ENCODE data around the gene RPS2.
"Not testable (repeated sequence)": the region's sequence is repeated elsewhere in the genome, so short reads cannot be mapped to it uniquely, and the experiment has no call there.

The RPS2 gene

DNA sequence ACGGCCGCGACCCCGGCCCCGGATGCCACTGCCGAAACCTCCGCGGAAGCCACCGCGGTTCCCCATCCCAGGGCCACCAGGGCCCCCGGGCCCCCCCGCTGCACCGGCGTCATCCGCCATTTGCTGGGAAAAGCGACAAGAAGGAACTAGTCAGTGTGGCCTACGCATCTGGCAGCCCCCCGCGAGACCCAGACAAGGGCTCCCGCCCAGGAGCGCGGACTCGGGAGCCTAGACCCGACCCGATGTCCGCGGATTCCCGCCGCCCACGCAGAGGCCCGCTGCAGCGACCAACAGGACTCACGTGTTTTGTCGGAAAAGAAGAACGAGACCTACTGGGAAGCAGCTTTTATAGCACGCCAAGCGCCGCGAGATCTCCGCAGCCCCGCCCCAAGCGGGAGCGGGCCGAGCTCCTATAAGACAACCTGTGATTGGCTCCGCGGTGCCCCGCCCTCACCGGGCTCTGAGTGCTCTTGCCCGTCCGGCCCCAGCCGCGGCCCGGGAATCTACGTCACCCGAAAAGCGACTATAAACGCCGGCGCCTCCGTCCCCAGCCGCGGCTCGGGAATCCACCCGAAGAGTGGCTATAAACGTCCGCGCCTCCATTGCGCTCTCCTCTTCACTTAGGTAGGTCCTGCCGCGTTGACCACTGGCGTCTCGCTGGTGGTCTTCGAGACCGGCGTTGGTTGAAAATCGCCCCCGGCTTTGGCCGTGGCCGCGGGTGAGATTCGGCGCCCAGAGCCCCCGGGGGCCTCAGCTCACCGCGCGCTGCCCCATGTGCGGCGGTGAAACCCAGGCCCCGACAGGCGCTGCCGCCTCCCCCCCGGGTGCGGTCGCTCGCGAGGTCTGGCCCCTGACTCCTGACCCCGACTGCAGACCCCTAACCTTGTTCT lies at the start of gene RPS2:
TSS of gene RPS2 (minus strand) at position 321 of the 890 bp plus-strand sequence. CDS start at position 120, 201 bp downstream.
- TF ChIP-seq, protein P1, sequence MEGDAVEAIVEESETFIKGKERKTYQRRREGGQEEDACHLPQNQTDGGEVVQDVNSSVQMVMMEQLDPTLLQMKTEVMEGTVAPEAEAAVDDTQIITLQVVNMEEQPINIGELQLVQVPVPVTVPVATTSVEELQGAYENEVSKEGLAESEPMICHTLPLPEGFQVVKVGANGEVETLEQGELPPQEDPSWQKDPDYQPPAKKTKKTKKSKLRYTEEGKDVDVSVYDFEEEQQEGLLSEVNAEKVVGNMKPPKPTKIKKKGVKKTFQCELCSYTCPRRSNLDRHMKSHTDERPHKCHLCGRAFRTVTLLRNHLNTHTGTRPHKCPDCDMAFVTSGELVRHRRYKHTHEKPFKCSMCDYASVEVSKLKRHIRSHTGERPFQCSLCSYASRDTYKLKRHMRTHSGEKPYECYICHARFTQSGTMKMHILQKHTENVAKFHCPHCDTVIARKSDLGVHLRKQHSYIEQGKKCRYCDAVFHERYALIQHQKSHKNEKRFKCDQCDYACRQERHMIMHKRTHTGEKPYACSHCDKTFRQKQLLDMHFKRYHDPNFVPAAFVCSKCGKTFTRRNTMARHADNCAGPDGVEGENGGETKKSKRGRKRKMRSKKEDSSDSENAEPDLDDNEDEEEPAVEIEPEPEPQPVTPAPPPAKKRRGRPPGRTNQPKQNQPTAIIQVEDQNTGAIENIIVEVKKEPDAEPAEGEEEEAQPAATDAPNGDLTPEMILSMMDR (IDR thresholded peaks at IDR 0.05), result no peak
- Histone ChIP-seq H3K4me3 (ENCODE audit: low read depth, low read length) (peak within 1 kb of the TSS; percentile 94), H2AFZ (peak within 1 kb of the TSS; percentile 84), H3K9me3 (ENCODE audit: control insufficient read depth, low read length) (no peaks in the 10 kb centered on the region), H3K9ac (peak within 1 kb of the TSS; percentile 39), H3K4me1 (peaks cover 6% of the 10 kb centered on the region), H3K27ac (peak within 1 kb of the TSS; percentile 84), H3K4me2 (ENCODE audit: low read length) (peak within 1 kb of the TSS; percentile 73), H3K27me3 (ENCODE audit: control insufficient read depth, insufficient read depth, low read length) (no peaks in the 10 kb centered on the region), H3K36me3 (ENCODE audit: control insufficient read depth, insufficient read depth, low read length) (no peaks in the 10 kb centered on the region), H3K79me2 (no peaks in the 10 kb centered on the region)

DNA sequence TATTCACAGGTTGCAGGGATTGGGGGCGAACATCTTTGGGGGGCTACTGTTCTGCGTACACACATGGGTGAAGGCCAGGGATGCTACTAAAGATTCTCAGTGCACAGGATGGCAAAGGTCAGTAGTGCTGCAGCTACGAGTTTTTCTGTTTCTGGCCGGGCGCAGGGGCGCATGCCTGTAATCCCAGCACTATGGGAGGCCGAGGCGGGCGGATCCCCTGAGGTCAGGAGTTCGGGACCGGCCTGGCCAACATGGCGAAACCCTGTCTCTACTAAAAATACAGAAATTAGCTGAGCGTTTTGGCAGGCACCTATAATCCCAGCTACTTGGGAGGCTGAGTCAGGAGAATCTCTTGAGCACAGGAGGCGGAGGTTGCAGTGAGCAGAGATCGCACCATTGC lies 48.9 kb upstream of the RPS2 start:
- no peak overlapping the region for H3K4me2 ChIP-seq (ENCODE audit: low read length)
- H3K27me3 ChIP-seq (ENCODE audit: control insufficient read depth, insufficient read depth, low read length), result no peaks in the 10 kb centered on the region
- TF ChIP-seq, protein P1 (IDR thresholded peaks at IDR 0.05), result no peak
- no peaks in the 10 kb centered on the region for H3K9me3 ChIP-seq (ENCODE audit: control insufficient read depth, low read length)
- H3K4me1 ChIP-seq, result peaks cover 6% of the 10 kb centered on the region
- H3K79me2 ChIP-seq, result no peaks in the 10 kb centered on the region
- no peaks in the 10 kb centered on the region for H3K36me3 ChIP-seq (ENCODE audit: control insufficient read depth, insufficient read depth, low read length)
- no peak overlapping the region for H3K9ac ChIP-seq
- H2AFZ ChIP-seq, result no peak overlapping the region
- no peak overlapping the region for H3K4me3 ChIP-seq (ENCODE audit: low read depth, low read length)
- no peak overlapping the region for H3K27ac ChIP-seq

DNA sequence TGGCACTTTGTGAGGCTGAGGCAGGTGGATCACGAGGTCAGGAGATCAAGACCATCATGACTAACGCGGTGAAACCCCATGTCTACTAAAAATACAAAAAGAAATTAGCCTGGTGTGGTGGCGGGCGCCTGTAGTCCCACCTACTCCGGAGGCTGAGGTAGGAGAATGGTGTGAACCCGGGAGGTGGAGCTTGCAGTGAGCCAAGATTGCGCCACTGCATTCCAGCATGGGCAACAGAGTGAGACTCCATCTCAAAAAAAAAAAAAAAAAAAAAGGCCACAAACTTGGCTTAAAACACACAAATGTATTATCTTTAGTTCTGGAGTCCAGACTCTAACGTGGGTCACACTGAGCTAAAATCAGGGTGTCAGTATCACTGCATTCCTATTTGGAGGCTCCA lies 47.1 kb upstream of the RPS2 start:
- not testable (repeated sequence) for H3K36me3 ChIP-seq (ENCODE audit: control insufficient read depth, insufficient read depth, low read length); H3K9ac ChIP-seq; H3K27me3 ChIP-seq (ENCODE audit: control insufficient read depth, insufficient read depth, low read length); H3K4me3 ChIP-seq (ENCODE audit: low read depth, low read length); H2AFZ ChIP-seq; H3K9me3 ChIP-seq (ENCODE audit: control insufficient read depth, low read length); H3K4me2 ChIP-seq (ENCODE audit: low read length); H3K27ac ChIP-seq
- peaks cover 10% of the 10 kb centered on the region for H3K4me1 ChIP-seq
- H3K79me2 ChIP-seq, result peaks cover 17% of the 10 kb centered on the region

DNA sequence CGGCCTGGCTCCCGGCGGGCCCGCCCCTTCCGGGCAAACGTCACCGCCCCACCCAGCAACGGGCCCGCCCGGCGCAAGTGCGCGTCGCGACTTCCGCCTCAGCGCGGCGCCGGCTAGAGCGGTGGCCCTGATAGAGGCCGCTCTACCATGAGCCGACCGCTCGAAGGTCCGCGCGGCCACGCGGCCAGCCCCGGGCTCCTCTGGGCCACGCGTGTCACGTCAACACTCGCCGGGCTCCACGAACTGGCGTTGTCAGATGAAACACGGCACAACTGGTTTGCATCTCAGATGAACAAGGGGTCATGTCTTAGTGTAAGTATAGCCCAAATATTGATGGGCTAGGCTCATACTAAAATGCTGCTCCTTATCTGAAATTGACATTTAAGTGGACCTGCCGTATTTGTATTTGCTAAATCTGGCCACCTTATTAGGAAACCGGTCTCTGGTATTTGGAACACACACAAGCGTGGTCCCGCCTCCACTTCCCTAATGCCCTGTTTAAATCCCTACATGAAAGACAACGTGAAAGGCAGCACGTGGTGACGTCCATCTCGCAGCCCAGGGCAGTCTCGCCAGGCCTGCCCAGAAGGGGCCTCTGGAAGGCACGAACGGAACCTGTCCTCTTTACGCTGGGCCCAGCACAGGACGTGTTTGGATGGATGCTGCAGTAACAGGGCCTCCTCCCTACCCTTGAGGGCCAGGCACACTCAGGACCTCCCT lies 45.3 kb upstream of the RPS2 start, which contains the start of gene ZNF598:
TSS of gene ZNF598 (minus strand) at position 31 of the 720 bp plus-strand sequence.
- H2AFZ ChIP-seq, result peak within 1 kb of the TSS; percentile 87
- H3K4me1 ChIP-seq, result peaks cover 10% of the 10 kb centered on the region
- peak within 1 kb of the TSS; percentile 77 for H3K27ac ChIP-seq
- H3K9ac ChIP-seq, result peak within 1 kb of the TSS; percentile 61
- peak within 1 kb of the TSS; percentile 96 for H3K4me2 ChIP-seq (ENCODE audit: low read length)
- no peaks in the 10 kb centered on the region for H3K9me3 ChIP-seq (ENCODE audit: control insufficient read depth, low read length)
- H3K36me3 ChIP-seq (ENCODE audit: control insufficient read depth, insufficient read depth, low read length), result no peaks in the 10 kb centered on the region
- H3K4me3 ChIP-seq (ENCODE audit: low read depth, low read length), result peak within 1 kb of the TSS; percentile 70
- H3K27me3 ChIP-seq (ENCODE audit: control insufficient read depth, insufficient read depth, low read length), result no peaks in the 10 kb centered on the region
- TF ChIP-seq, protein P1 (IDR thresholded peaks at IDR 0.05), result no peak
- peaks cover 34% of the 10 kb centered on the region for H3K79me2 ChIP-seq

DNA sequence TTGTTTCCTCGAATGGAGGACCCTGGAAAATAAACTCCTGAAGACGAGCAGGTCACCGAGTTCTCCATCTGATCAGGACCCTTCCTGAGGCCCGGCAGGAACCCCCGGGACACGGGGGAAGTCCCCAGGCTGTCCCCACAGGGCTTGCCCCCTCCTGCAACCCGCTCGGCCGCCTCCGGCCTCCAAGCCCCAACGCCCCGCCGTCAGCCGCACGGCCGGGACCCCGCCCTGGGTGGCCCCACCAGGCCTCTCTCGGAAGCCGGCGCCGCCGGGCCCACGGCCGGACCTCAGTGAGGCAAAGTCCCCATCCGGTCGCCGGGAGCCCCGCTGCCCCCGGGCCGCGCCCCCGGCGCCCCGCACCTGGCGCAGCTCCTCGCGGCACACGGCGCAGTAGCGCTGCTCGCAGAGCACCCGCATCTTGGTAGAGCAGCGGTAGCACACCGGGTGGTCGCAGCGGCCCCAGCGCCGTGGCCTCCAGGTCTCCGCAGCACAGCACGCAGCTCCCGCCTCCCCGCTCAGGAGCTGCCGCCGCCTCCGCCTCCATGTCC lies 44.6 kb upstream of the RPS2 start:
- H3K4me1 ChIP-seq, result peaks cover 10% of the 10 kb centered on the region
- no peaks in the 10 kb centered on the region for H3K9me3 ChIP-seq (ENCODE audit: control insufficient read depth, low read length)
- TF ChIP-seq, protein P1 (IDR thresholded peaks at IDR 0.05), result no peak
- H3K79me2 ChIP-seq, result peaks cover 41% of the 10 kb centered on the region
- H3K4me2 ChIP-seq (ENCODE audit: low read length), result peak overlapping the region; percentile 96
- peak overlapping the region; percentile 70 for H2AFZ ChIP-seq
- peak overlapping the region; percentile 61 for H3K9ac ChIP-seq
- peak overlapping the region; percentile 22 for H3K27ac ChIP-seq
- H3K4me3 ChIP-seq (ENCODE audit: low read depth, low read length), result peak overlapping the region; percentile 69
- no peaks in the 10 kb centered on the region for H3K36me3 ChIP-seq (ENCODE audit: control insufficient read depth, insufficient read depth, low read length)
- H3K27me3 ChIP-seq (ENCODE audit: control insufficient read depth, insufficient read depth, low read length), result no peaks in the 10 kb centered on the region
